Suprapubic skin (tissue), 4 donors: ENCODE measurements around the gene DFFA. TPM values are rescaled to one million over a fixed set of nuclear protein-coding genes. Genes with fewer than 3 reads are reported as not detected.
"Not testable (repeated sequence)": the region's sequence is repeated elsewhere in the genome, so short reads cannot be mapped to it uniquely, and the experiment has no call there.

Experiments
- DNase-seq, 2 donors: peaks; one replicate each; pipeline ENCODE4 v3.0.0-alpha.2; 2019; ENCODE audit warnings: low spot score in 2 of 2
- H3K27ac ChIP-seq: fragments of 200-600 bp; sonication (generic); one replicate; pipeline ENCODE4 v1.5.1; 2019
- H3K27me3 ChIP-seq: fragments of 200-600 bp; sonication (generic); one replicate; pipeline ENCODE4 v1.5.1; 2019
- H3K36me3 ChIP-seq: fragments of 200-600 bp; sonication (generic); one replicate; pipeline ENCODE4 v1.5.1; 2019
- H3K4me1 ChIP-seq: fragments of 200-600 bp; sonication (generic); one replicate; pipeline ENCODE4 v1.5.1; 2019
- H3K4me3 ChIP-seq: fragments of 200-600 bp; sonication (generic); one replicate; pipeline ENCODE4 v1.5.1; 2019; ENCODE audit warnings: mild to moderate bottlenecking
- H3K9me3 ChIP-seq: fragments of 200-600 bp; sonication (generic); one replicate; pipeline ENCODE4 v1.5.1; 2019
- EP300 ChIP-seq: sonication (generic); formaldehyde crosslinking; IDR thresholded peaks from one replicate; pipeline ENCODE4 v1.6.1; 2017; ENCODE audit warnings: antibody characterized with exemption
- POLR2A ChIP-seq, 2 donors: fragments of 450-650 bp; IDR thresholded peaks; one replicate each; pipeline ENCODE4 v1.6.1; 2017; ENCODE audit warnings: antibody characterized with exemption in 2 of 2, mild to moderate bottlenecking in 2 of 2, moderate library complexity in 2 of 2
- POLR2AphosphoS5 ChIP-seq, 3 donors: sonication (generic); formaldehyde crosslinking; IDR thresholded peaks; one replicate each; pipeline ENCODE4 v1.6.1; 2017; ENCODE audit warnings: antibody characterized with exemption in 3 of 3
- WGBS: methylation state at CpG from one replicate; pipeline ENCODE4 v1.1.5; 2018; 5-methylcytosine and 5-hydroxymethylcytosine counted together
- total RNA-seq, 4 donors: library from RNA; depleted of rRNA; stranded (reverse); fragments of >200 nt; gene quantifications; one replicate each; pipeline ENCODE4 v1.1.0, GENCODE V29; 2016
- TF ChIP-seq, protein P1 (sequence below), 2 donors: fragments of 200-600 bp in 1 of 2; fragments of 450-650 bp in 1 of 2; sonication (generic) in 1 of 2; IDR thresholded peaks; one replicate each; pipeline ENCODE4 v1.5.1; 2016 to 2019; ENCODE audit warnings: antibody characterized with exemption in 2 of 2, mild to moderate bottlenecking in 1 of 2, moderate library complexity in 1 of 2

Gene DFFA
- total RNA-seq, 4 donors from 2014 or later: 16.4 to 21.3 (median 20.2) TPM

DNA sequence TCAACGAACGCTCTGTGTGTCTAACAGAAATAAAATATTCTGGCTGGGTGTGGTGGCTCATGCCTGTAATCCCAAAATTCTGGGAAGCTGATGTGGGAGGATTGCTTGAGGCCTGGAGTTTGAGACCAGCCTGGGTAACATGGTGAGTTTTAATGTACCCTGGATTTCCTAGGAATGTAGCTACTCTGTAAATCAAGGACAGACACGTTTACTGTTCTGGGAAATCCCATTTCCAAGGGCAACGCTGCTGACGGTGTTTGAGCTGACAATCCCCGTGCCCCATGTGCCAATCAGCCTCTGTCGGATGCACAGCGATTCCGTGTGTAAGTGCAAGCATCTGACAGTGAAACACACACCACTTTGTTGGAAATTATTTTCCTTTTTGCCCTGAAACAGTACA lies 14.5 kb downstream of the DFFA start:
- peak overlapping the region; percentile 7 for H3K4me3 ChIP-seq
- WGBS: 44% methylated on average over 9 of the region's 9 CpGs

DNA sequence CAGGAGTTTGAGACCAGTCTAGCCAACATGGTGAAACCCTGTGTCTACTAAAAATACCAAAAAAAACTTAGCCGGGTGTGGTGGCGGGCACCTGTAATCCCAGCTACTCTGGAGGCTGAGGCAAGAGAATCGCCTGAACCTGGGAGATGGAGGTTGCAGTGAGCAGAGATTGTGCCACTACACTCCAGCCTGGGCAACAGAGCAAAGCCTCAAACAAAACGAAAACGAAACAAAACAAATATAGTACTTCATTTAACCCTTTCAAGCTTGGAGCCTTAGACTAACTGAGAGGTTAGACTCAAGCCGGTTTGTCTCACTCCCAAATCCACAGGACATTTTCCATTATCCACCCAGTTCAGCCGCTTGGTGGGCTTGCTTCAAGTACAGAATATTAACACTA lies 14.9 kb downstream of the DFFA start:
- H3K36me3 ChIP-seq: peaks cover 15% of the 10 kb centered on the region
- peaks cover 19% of the 10 kb centered on the region for H3K4me1 ChIP-seq
- not testable (repeated sequence) for H3K9me3 ChIP-seq, DNase-seq, H3K27ac ChIP-seq, H3K27me3 ChIP-seq
- WGBS: 51% methylated on average over 7 of the region's 7 CpGs
- peak overlapping the region; percentile 7 for H3K4me3 ChIP-seq

More for the DNA sequence above, 14.5 kb downstream of the DFFA start:
- H3K4me1 ChIP-seq: peaks cover 19% of the 10 kb centered on the region
- TF ChIP-seq POLR2AphosphoS5 (IDR thresholded peaks at IDR 0.05): no peak
- TF ChIP-seq POLR2A (IDR thresholded peaks at IDR 0.05): no peak
- TF ChIP-seq EP300: no peak
- TF ChIP-seq, protein P1, sequence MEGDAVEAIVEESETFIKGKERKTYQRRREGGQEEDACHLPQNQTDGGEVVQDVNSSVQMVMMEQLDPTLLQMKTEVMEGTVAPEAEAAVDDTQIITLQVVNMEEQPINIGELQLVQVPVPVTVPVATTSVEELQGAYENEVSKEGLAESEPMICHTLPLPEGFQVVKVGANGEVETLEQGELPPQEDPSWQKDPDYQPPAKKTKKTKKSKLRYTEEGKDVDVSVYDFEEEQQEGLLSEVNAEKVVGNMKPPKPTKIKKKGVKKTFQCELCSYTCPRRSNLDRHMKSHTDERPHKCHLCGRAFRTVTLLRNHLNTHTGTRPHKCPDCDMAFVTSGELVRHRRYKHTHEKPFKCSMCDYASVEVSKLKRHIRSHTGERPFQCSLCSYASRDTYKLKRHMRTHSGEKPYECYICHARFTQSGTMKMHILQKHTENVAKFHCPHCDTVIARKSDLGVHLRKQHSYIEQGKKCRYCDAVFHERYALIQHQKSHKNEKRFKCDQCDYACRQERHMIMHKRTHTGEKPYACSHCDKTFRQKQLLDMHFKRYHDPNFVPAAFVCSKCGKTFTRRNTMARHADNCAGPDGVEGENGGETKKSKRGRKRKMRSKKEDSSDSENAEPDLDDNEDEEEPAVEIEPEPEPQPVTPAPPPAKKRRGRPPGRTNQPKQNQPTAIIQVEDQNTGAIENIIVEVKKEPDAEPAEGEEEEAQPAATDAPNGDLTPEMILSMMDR (IDR thresholded peaks at IDR 0.05): no peak
- no peak for DNase-seq
- H3K27ac ChIP-seq: no peak overlapping the region
- H3K27me3 ChIP-seq: no peaks in the 10 kb centered on the region
- H3K36me3 ChIP-seq: peaks cover 19% of the 10 kb centered on the region
- no peaks in the 10 kb centered on the region for H3K9me3 ChIP-seq

DNA sequence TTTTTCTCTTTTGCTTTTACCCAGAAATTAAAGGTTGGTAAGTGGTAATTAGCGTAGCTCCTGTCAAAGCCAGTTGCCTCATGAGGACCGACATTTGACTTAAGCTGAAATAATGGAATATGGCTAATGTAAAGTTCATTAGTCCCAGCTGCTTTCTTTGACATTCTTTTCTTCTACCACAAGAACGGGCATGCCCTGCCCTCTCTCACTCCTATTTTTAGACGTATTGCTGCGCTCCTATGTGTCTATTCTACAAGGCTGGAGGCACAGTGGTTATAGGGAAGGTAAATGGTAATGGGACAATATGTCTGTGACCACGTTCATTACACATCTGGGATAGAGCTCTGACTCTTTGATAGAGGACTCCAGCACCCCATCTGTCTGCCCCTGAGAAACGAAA lies 15.7 kb downstream of the DFFA start:
- no peaks in the 10 kb centered on the region for H3K9me3 ChIP-seq
- H3K27me3 ChIP-seq: no peaks in the 10 kb centered on the region
- H3K27ac ChIP-seq: no peak overlapping the region
- 40% methylated on average over 7 of the region's 7 CpGs for WGBS
- no peak overlapping the region for H3K4me3 ChIP-seq
- DNase-seq: no peak
- H3K36me3 ChIP-seq: peaks cover 7% of the 10 kb centered on the region
- TF ChIP-seq, protein P1 (IDR thresholded peaks at IDR 0.05): no peak
- TF ChIP-seq POLR2A (IDR thresholded peaks at IDR 0.05): no peak
- TF ChIP-seq POLR2AphosphoS5 (IDR thresholded peaks at IDR 0.05): no peak
- no peak for TF ChIP-seq EP300
- peaks cover 24% of the 10 kb centered on the region for H3K4me1 ChIP-seq

DNA sequence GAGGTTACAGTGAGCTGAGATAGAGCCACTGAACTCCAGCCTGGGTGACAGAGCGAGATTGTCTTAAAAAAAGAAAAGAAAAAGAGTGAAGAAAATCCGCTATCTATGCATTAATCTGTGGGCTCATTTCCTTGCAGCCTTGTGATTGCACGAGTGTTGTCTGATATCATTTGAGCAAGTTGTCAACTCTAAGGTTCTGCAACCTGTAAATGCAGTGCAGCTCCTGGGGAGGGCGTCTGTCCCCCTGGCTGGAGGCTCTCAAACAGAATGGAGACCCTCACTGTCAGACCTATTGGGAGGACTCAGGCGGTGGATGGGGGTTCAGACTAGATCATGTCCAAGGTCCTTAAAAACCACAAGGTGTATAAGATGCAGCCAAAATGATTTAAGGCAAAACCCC lies 16.3 kb downstream of the DFFA start:
- Histone ChIP-seq H3K27me3 (no peaks in the 10 kb centered on the region), H3K27ac (no peak overlapping the region), H3K36me3 (peaks cover 1% of the 10 kb centered on the region), H3K9me3 (no peaks in the 10 kb centered on the region), H3K4me1 (peaks cover 30% of the 10 kb centered on the region), H3K4me3 (no peak overlapping the region)
- no peak for TF ChIP-seq POLR2A (IDR thresholded peaks at IDR 0.05)
- TF ChIP-seq POLR2AphosphoS5 (IDR thresholded peaks at IDR 0.05): no peak
- TF ChIP-seq EP300: no peak
- TF ChIP-seq, protein P1 (IDR thresholded peaks at IDR 0.05): no peak
- WGBS: 54% methylated on average over 5 of the region's 5 CpGs
- no peak for DNase-seq

DNA sequence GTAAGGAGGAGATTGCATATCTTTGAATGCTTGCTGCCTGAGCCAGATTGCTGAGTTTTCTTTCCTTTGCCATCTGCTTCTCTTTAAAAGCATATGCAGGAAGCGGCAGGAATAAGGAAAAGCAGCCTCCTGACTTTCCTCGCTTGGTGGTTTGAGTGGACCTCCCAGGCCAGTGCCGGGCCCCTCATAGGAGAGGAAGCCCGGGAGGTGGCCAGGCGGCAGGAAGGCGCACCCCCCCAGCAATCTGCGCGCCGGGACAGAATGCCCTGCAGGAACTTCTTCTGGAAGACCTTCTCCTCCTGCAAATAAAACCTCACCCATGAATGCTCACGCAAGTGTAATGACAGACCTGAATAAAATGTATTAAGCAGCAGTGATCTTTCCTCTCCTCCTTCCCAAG lies 21.0 kb downstream of the DFFA start:
- Histone ChIP-seq H3K4me3 (peak overlapping the region; percentile 16), H3K9me3 (no peaks in the 10 kb centered on the region), H3K4me1 (peaks cover 15% of the 10 kb centered on the region), H3K36me3 (no peaks in the 10 kb centered on the region), H3K27me3 (no peaks in the 10 kb centered on the region), H3K27ac (no peak overlapping the region)
- DNase-seq: no peak
- TF ChIP-seq POLR2AphosphoS5 (IDR thresholded peaks at IDR 0.05): no peak
- TF ChIP-seq, protein P1 (IDR thresholded peaks at IDR 0.05): no peak
- no peak for TF ChIP-seq EP300
- no peak for TF ChIP-seq POLR2A (IDR thresholded peaks at IDR 0.05)
- WGBS: 4% methylated on average over 10 of the region's 10 CpGs

DNA sequence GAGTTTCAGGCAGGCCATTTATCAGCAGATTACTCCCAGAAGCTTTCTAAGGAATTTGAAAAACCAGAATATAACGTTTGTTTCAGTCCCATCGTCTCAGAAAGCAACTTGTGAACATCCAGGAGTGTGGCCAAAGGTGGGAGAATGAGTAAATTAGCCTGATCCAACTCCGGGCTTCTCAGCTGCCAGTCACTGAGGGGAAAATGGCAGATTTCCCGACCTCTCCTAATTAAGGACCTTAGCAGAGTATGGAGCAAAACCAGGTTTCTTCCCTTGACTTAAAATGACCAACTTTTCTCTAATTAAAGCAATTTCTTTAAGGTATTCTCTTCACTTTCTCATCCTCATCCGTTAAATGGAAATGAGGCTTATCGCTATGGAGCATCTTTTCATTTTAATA lies 21.5 kb downstream of the DFFA start:
- Histone ChIP-seq H3K9me3 (no peaks in the 10 kb centered on the region), H3K4me3 (peak overlapping the region; percentile 16), H3K4me1 (peaks cover 15% of the 10 kb centered on the region), H3K27ac (no peak overlapping the region), H3K36me3 (no peaks in the 10 kb centered on the region), H3K27me3 (no peaks in the 10 kb centered on the region)
- DNase-seq: no peak
- TF ChIP-seq POLR2AphosphoS5 (IDR thresholded peaks at IDR 0.05): no peak
- TF ChIP-seq EP300: no peak
- TF ChIP-seq, protein P1 (IDR thresholded peaks at IDR 0.05): no peak
- TF ChIP-seq POLR2A (IDR thresholded peaks at IDR 0.05): no peak
- WGBS: 30% methylated on average over 6 of the region's 6 CpGs
